GM19351 (cell line): Measurements from ENCODE around the gene C6orf89.

Experiments
- ATAC-seq: cut with Tn5 transposase; IDR thresholded peaks from one replicate; pipeline ENCODE4 v1.9.1; 2021; ENCODE audit warnings: mild to moderate bottlenecking, moderate library complexity; ENCODE audit not compliant: unreplicated experiment

The C6orf89 gene

GRCh38 chr6:36885461-36886401, at the start of gene C6orf89:
Gene C6orf89, plus strand, starts transcription at chr6:36885952. Its CDS starts 13,493 bp downstream, at chr6:36899445.
- peak; percentile 98 for ATAC-seq

- no peak for ATAC-seq
Measured at GRCh38 chr6:36836111-36837021, 49.4 kb upstream of the C6orf89 start.

GRCh38 chr6:36837022-36837339, 48.8 kb upstream of the C6orf89 start:
- no peak for ATAC-seq

- no peak for ATAC-seq
Measured at GRCh38 chr6:36837686-36838085, 48.1 kb upstream of the C6orf89 start.

- ATAC-seq = no peak
Measured at GRCh38 chr6:36838896-36839748, 46.6 kb upstream of the C6orf89 start, which contains the start of gene CPNE5. Gene CPNE5, minus strand, starts transcription at chr6:36839444. Its CDS starts 67 bp downstream, at chr6:36839377.

- ATAC-seq = no peak
Measured at GRCh38 chr6:36839749-36840431, 45.9 kb upstream of the C6orf89 start.

- no peak for ATAC-seq
Measured at GRCh38 chr6:36840432-36841403, 45.0 kb upstream of the C6orf89 start.

- ATAC-seq = no peak
Measured at GRCh38 chr6:36841756-36842155, 44.0 kb upstream of the C6orf89 start.

GRCh38 chr6:36843170-36843569, 42.6 kb upstream of the C6orf89 start:
- ATAC-seq = no peak

GRCh38 chr6:36844232-36845170, 41.3 kb upstream of the C6orf89 start:
- ATAC-seq = no peak

GRCh38 chr6:36845233-36845632, 40.5 kb upstream of the C6orf89 start:
- ATAC-seq = no peak

- ATAC-seq = no peak
Measured at GRCh38 chr6:36847152-36847551, 38.6 kb upstream of the C6orf89 start.

GRCh38 chr6:36847991-36848390, 37.8 kb upstream of the C6orf89 start:
- no peak for ATAC-seq

GRCh38 chr6:36848658-36849441, 36.9 kb upstream of the C6orf89 start:
- no peak for ATAC-seq

GRCh38 chr6:36850021-36850420, 35.7 kb upstream of the C6orf89 start:
- no peak for ATAC-seq

GRCh38 chr6:36851149-36851614, 34.6 kb upstream of the C6orf89 start:
- no peak for ATAC-seq

- no peak for ATAC-seq
Measured at GRCh38 chr6:36851626-36852025, 34.1 kb upstream of the C6orf89 start.
